Measurements from ENCODE around the gene NAGLU. TPM values are rescaled to one million over a fixed set of nuclear protein-coding genes. Genes with fewer than 3 reads are reported as not detected.

Gene NAGLU
- 10 to 100 TPM; 38.8 to 41.9 TPM for total RNA-seq
- 10 to 100 TPM; 22.3 to 75.0 TPM for polyA plus RNA-seq
- long read RNA-seq, donor 1, partial matches to known transcripts = 19 of 27 reads
- long read RNA-seq, donor 1, other reads (novel, unspliced or antisense) = 3 of 27 reads
- long read RNA-seq, donor 2, transcript NAGLU-201 (6 exons, 2,544 nt) = major isoform, 19 of 44 reads
- long read RNA-seq, donor 2, partial matches to known transcripts = 12 of 44 reads
- long read RNA-seq, donor 2, other reads (novel, unspliced or antisense) = 12 of 44 reads

- no peaks in the 10 kb centered on the region for H3K27me3 ChIP-seq (ENCODE audit: control insufficient read depth in 1 of 2, insufficient read depth in 2 of 2, low read length in 1 of 2)
- ATAC-seq (ENCODE audit: low FRiP score) (peak; percentile 93), DNase-seq (peak; percentile 99)
- 1% methylated on average over 31 to 40 of the region's 40 CpGs for WGBS, 2 donors
- intact Hi-C loops (cut with DNase I) = loop anchor here in 1 of 2 donors (1.0 kb wide), 1 partner anchor 18 kb away; no protein-coding TSS in a partner anchor
- no peaks in the 10 kb centered on the region for H3K36me3 ChIP-seq (ENCODE audit: control insufficient read depth in 1 of 2, insufficient read depth in 2 of 2, low read length in 1 of 2)
- H3K4me1 ChIP-seq (ENCODE audit: control insufficient read depth in 1 of 2, insufficient read depth in 2 of 2, low read length in 2 of 2) = no peaks in the 10 kb centered on the region
- peak within 1 kb of the TSS; percentile 77 to 81 for H3K4me3 ChIP-seq (ENCODE audit: low read length in 2 of 2)
- H3K27ac ChIP-seq (ENCODE audit: low read depth in 1 of 2, low read length in 2 of 2) = peak within 1 kb of the TSS in 1 of 2 donors; percentile 87
- H3K9me3 ChIP-seq (ENCODE audit: control insufficient read depth, low read length) = no peaks in the 10 kb centered on the region
Observed at GRCh38 chr17:42536048-42536371, at the start of gene NAGLU. Gene NAGLU (plus strand): TSS chr17:42536241. CDS start chr17:42536273, 32 bp downstream.

DNA sequence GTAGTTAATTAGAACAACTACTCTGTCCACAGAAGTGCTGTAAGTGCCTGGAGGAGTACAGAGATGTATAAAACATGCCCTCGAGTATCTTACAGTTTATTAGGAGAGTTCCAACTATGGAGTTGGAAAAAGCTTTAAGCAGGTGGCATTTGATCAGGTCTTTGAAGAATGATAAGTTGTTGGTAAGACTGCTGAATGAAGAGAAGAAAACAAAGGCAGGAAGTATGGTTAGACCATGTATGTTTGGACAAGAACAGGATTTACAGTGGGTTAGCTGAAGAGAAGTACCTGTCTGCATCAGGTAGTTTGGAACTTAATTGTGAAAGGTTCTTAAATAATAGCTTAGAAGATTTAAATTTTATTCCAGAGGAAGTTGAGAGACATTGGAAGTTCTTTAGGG lies 48.0 kb upstream of the NAGLU start:
- no peak overlapping the region for H3K27ac ChIP-seq (ENCODE audit: low read depth in 1 of 2, low read length in 2 of 2)
- H3K27me3 ChIP-seq (ENCODE audit: control insufficient read depth in 1 of 2, insufficient read depth in 2 of 2, low read length in 1 of 2) = no peaks in the 10 kb centered on the region
- ATAC-seq (ENCODE audit: low FRiP score) = no peak
- H3K36me3 ChIP-seq (ENCODE audit: control insufficient read depth in 1 of 2, insufficient read depth in 2 of 2, low read length in 1 of 2) = peaks cover 2 to 13% of the 10 kb centered on the region in 2 donors
- DNase-seq = no peak
- intact Hi-C loops (cut with DNase I) = no loop called here
- no peaks in the 10 kb centered on the region for H3K9me3 ChIP-seq (ENCODE audit: control insufficient read depth, low read length)
- H3K4me3 ChIP-seq (ENCODE audit: low read length in 2 of 2) = no peak overlapping the region
- 88 to 89% methylated on average over 1 of the region's 1 CpG for WGBS, 2 donors
- no peaks in the 10 kb centered on the region for H3K4me1 ChIP-seq (ENCODE audit: control insufficient read depth in 1 of 2, insufficient read depth in 2 of 2, low read length in 2 of 2)

DNA sequence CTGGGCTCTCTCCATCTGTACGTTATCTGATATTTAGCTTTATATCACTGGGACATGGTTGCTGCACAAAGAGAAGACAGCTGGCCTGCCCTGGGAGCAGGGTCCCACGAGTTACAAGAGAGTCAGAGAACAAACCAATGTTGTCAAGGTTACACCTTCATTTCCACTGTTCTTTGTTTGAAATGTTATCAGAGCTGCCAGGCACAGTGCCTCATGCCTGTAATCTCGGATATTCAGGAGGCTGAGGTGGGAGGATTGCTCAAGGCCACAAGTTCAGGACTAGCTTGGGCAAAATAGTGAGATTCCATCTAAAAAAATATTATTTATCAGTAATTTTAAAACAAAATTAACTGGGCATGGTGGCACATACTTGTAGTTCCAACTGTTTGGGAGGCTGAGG lies 42.7 kb upstream of the NAGLU start:
- WGBS, 2 donors = 70 to 78% methylated on average over 3 of the region's 3 CpGs
- H3K27ac ChIP-seq (ENCODE audit: low read depth in 1 of 2, low read length in 2 of 2) = no peak overlapping the region
- H3K4me1 ChIP-seq (ENCODE audit: control insufficient read depth in 1 of 2, insufficient read depth in 2 of 2, low read length in 2 of 2) = no peaks in the 10 kb centered on the region
- no peak overlapping the region for H3K4me3 ChIP-seq (ENCODE audit: low read length in 2 of 2)
- ATAC-seq (ENCODE audit: low FRiP score) (no peak), DNase-seq (no peak)
- intact Hi-C loops (cut with DNase I) = no loop called here
- no peaks in the 10 kb centered on the region for H3K9me3 ChIP-seq (ENCODE audit: control insufficient read depth, low read length)
- peaks cover 0 to 13% of the 10 kb centered on the region in 2 donors for H3K36me3 ChIP-seq (ENCODE audit: control insufficient read depth in 1 of 2, insufficient read depth in 2 of 2, low read length in 1 of 2)
- H3K27me3 ChIP-seq (ENCODE audit: control insufficient read depth in 1 of 2, insufficient read depth in 2 of 2, low read length in 1 of 2) = no peaks in the 10 kb centered on the region

DNA sequence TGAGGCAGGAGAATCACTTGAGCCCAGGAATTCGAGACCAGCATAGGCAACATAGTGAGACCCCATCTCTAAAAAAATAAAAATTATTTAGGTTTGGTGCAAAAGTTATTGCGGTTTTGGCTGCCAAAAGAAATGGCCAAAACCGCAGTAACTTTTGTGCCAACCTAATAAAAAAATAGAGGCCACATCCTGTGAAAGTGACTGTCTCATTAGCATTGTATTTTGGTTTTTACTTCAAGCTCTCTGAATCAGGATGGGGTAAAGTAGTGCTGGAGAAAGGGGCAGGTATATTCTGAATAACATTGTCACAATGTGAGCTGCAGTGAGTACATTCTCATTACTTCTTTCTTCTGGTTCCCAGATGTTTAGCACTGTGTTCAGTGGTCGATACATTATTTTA lies 41.4 kb upstream of the NAGLU start:
- Histone ChIP-seq H3K27ac (ENCODE audit: low read depth in 1 of 2, low read length in 2 of 2) (no peak overlapping the region), H3K4me1 (ENCODE audit: control insufficient read depth in 1 of 2, insufficient read depth in 2 of 2, low read length in 2 of 2) (no peaks in the 10 kb centered on the region), H3K36me3 (ENCODE audit: control insufficient read depth in 1 of 2, insufficient read depth in 2 of 2, low read length in 1 of 2) (peaks cover 0 to 8% of the 10 kb centered on the region in 2 donors), H3K9me3 (ENCODE audit: control insufficient read depth, low read length) (no peaks in the 10 kb centered on the region), H3K27me3 (ENCODE audit: control insufficient read depth in 1 of 2, insufficient read depth in 2 of 2, low read length in 1 of 2) (no peaks in the 10 kb centered on the region), H3K4me3 (ENCODE audit: low read length in 2 of 2) (no peak overlapping the region)
- ATAC-seq (ENCODE audit: low FRiP score) = no peak
- DNase-seq = no peak
- intact Hi-C loops (cut with DNase I) = no loop called here
- 58 to 62% methylated on average over 4 of the region's 4 CpGs for WGBS, 2 donors

DNA sequence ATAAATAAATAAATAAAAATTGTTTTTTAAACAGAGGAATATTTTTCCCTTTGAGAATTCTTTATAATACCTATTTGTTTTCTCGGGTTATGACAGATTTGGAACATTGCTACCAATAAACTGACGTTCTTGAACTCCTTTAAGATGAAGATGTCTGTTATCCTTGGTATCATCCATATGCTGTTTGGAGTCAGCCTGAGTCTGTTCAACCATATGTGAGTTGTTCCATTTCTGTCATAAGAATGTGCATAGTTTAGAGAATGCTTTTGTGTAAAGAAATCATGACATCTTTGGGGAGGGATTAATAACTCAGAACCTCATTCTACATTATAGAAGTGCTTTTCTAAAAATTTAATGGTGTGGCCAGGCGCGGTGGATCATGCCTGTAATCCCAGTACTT lies 37.2 kb upstream of the NAGLU start:
- intact Hi-C loops (cut with DNase I) = no loop called here
- no peak overlapping the region for H3K27ac ChIP-seq (ENCODE audit: low read depth in 1 of 2, low read length in 2 of 2)
- H3K27me3 ChIP-seq (ENCODE audit: control insufficient read depth in 1 of 2, insufficient read depth in 2 of 2, low read length in 1 of 2) = no peaks in the 10 kb centered on the region
- H3K9me3 ChIP-seq (ENCODE audit: control insufficient read depth, low read length) = no peaks in the 10 kb centered on the region
- no peak overlapping the region for H3K4me3 ChIP-seq (ENCODE audit: low read length in 2 of 2)
- H3K4me1 ChIP-seq (ENCODE audit: control insufficient read depth in 1 of 2, insufficient read depth in 2 of 2, low read length in 2 of 2) = no peaks in the 10 kb centered on the region
- no peak for DNase-seq
- H3K36me3 ChIP-seq (ENCODE audit: control insufficient read depth in 1 of 2, insufficient read depth in 2 of 2, low read length in 1 of 2) = peaks cover 0 to 12% of the 10 kb centered on the region in 2 donors
- 94 to 95% methylated on average over 4 of the region's 4 CpGs for WGBS, 2 donors
- ATAC-seq (ENCODE audit: low FRiP score) = no peak

DNA sequence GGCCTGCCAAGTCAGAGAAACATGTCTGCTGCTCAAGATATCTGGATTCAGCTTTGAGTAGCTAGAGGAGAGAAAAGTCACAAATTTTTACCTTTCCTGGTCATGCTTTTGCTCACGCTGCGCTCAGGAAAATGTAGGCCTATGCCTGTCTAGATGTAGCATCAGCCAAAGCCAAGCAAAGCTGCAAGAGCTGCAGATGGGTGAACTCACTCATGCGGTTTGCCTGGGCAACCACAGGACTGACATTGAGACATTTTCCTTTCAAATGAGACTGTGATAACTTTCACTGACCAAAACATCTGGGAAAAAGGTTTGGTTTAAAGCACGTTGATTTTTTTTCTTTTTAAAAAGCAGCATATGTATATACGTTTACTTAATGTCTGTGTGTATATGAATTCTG lies 34.0 kb upstream of the NAGLU start:
- no peak overlapping the region for H3K4me3 ChIP-seq (ENCODE audit: low read length in 2 of 2)
- intact Hi-C loops (cut with DNase I) = no loop called here
- no peaks in the 10 kb centered on the region for H3K27me3 ChIP-seq (ENCODE audit: control insufficient read depth in 1 of 2, insufficient read depth in 2 of 2, low read length in 1 of 2)
- H3K36me3 ChIP-seq (ENCODE audit: control insufficient read depth in 1 of 2, insufficient read depth in 2 of 2, low read length in 1 of 2) = peaks cover 4 to 9% of the 10 kb centered on the region in 2 donors
- WGBS, 2 donors = 87 to 91% methylated on average over 5 of the region's 5 CpGs
- no peak for DNase-seq
- no peak for ATAC-seq (ENCODE audit: low FRiP score)
- no peak overlapping the region for H3K27ac ChIP-seq (ENCODE audit: low read depth in 1 of 2, low read length in 2 of 2)
- no peaks in the 10 kb centered on the region for H3K4me1 ChIP-seq (ENCODE audit: control insufficient read depth in 1 of 2, insufficient read depth in 2 of 2, low read length in 2 of 2)
- no peaks in the 10 kb centered on the region for H3K9me3 ChIP-seq (ENCODE audit: control insufficient read depth, low read length)

DNA sequence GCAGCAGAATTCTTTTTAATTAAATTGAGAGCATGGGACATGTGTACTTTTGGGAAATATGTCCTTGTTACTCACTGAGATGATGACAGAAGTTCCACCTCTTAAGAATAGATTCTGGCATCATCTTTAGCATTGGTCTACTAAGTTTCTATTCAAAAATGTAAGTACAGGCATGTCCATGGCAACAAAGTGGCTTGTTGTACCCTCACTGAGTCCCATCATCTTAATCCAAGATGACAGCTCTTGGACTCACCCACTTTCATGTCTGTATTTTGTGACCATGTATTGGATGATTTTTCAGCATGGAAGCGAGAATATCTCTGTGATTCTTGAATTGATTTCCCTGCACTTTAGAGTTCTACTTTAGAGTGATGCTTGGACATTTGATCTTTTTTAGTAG lies 33.1 kb upstream of the NAGLU start:
- H3K4me1 ChIP-seq (ENCODE audit: control insufficient read depth in 1 of 2, insufficient read depth in 2 of 2, low read length in 2 of 2) = no peaks in the 10 kb centered on the region
- no peak for ATAC-seq (ENCODE audit: low FRiP score)
- no peaks in the 10 kb centered on the region for H3K9me3 ChIP-seq (ENCODE audit: control insufficient read depth, low read length)
- intact Hi-C loops (cut with DNase I) = no loop called here
- H3K27me3 ChIP-seq (ENCODE audit: control insufficient read depth in 1 of 2, insufficient read depth in 2 of 2, low read length in 1 of 2) = no peaks in the 10 kb centered on the region
- no peak overlapping the region for H3K27ac ChIP-seq (ENCODE audit: low read depth in 1 of 2, low read length in 2 of 2)
- no peak for DNase-seq
- 94% methylated on average over 1 of the region's 1 CpG for WGBS, 2 donors
- peaks cover 4 to 10% of the 10 kb centered on the region in 2 donors for H3K36me3 ChIP-seq (ENCODE audit: control insufficient read depth in 1 of 2, insufficient read depth in 2 of 2, low read length in 1 of 2)
- no peak overlapping the region for H3K4me3 ChIP-seq (ENCODE audit: low read length in 2 of 2)

DNA sequence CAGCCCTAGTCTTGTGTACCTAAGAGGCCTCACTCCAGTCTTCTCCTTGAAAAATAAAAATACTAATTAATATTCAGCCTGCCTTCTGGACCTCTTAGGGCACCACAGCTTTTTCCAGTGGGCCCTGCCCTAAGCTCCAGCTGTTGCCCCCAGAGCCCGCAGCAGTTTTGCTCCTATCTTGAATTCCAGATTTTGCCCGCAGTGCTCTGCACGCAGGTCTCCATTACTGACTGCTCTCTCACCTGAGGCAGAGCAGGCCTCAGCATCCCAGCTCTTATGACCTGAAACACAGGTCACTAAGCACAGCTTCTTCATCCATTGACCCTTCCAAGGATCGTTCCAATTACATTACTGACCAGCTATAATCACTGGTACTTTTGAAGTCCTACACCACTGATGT lies 28.4 kb upstream of the NAGLU start:
- Histone ChIP-seq H3K27me3 (ENCODE audit: control insufficient read depth in 1 of 2, insufficient read depth in 2 of 2, low read length in 1 of 2) (no peaks in the 10 kb centered on the region), H3K36me3 (ENCODE audit: control insufficient read depth in 1 of 2, insufficient read depth in 2 of 2, low read length in 1 of 2) (peaks cover 2 to 4% of the 10 kb centered on the region in 2 donors), H3K4me1 (ENCODE audit: control insufficient read depth in 1 of 2, insufficient read depth in 2 of 2, low read length in 2 of 2) (peaks cover 0 to 3% of the 10 kb centered on the region in 2 donors), H3K27ac (ENCODE audit: low read depth in 1 of 2, low read length in 2 of 2) (no peak overlapping the region), H3K9me3 (ENCODE audit: control insufficient read depth, low read length) (no peaks in the 10 kb centered on the region), H3K4me3 (ENCODE audit: low read length in 2 of 2) (no peak overlapping the region)
- intact Hi-C loops (cut with DNase I) = no loop called here
- 92 to 94% methylated on average over 4 of the region's 4 CpGs for WGBS, 2 donors
- no peak for DNase-seq
- ATAC-seq (ENCODE audit: low FRiP score) = no peak

- Histone ChIP-seq H3K9me3 (ENCODE audit: control insufficient read depth, low read length) (no peaks in the 10 kb centered on the region), H3K4me3 (ENCODE audit: low read length in 2 of 2) (no peak overlapping the region), H3K27ac (ENCODE audit: low read depth in 1 of 2, low read length in 2 of 2) (no peak overlapping the region), H3K4me1 (ENCODE audit: control insufficient read depth in 1 of 2, insufficient read depth in 2 of 2, low read length in 2 of 2) (peaks cover 0 to 4% of the 10 kb centered on the region in 2 donors), H3K27me3 (ENCODE audit: control insufficient read depth in 1 of 2, insufficient read depth in 2 of 2, low read length in 1 of 2) (no peaks in the 10 kb centered on the region), H3K36me3 (ENCODE audit: control insufficient read depth in 1 of 2, insufficient read depth in 2 of 2, low read length in 1 of 2) (peaks cover 2 to 4% of the 10 kb centered on the region in 2 donors)
- 88 to 89% methylated on average over 12 of the region's 12 CpGs for WGBS, 2 donors
- intact Hi-C loops (cut with DNase I) = no loop called here
- ATAC-seq (ENCODE audit: low FRiP score) = no peak
- peak in 1 of 2 donors; percentile 43 for DNase-seq
Observed at GRCh38 chr17:42508426-42509165, 27.4 kb upstream of the NAGLU start.
